A673 (cell line): ENCODE measurements around the gene SAP30L. TPM values are rescaled to one million over a fixed set of nuclear protein-coding genes. Genes with fewer than 3 reads are reported as not detected.

ENCODE experiments used
- BruUV-seq: library from RNA; stranded (reverse); fragments of 400-500 nt; replicated peaks from 2 replicates; lab custom pipeline; 2021; lab: Mats Ljungman, UMichigan
- CTCF ChIA-PET: fragments of 300-600 bp; sonication (Branson Sonifier 250); formaldehyde crosslinking; loops from one replicate; lab custom pipeline; 2022; ENCODE audit warnings: antibody characterized with exemption; lab: Charles Lee
- POLR2A ChIA-PET: fragments of 300-600 bp; sonication (Branson Sonifier 250); formaldehyde crosslinking; loops from one replicate; lab custom pipeline; 2022; ENCODE audit warnings: antibody characterized with exemption; ENCODE audit not compliant: low non-redundant PET; lab: Charles Lee
- DNase-seq: peaks from one replicate; pipeline ENCODE4 v3.0.0-alpha.2; 2015; ENCODE audit warnings: low spot score
- H3K27ac ChIP-seq: fragments of 200-600 bp; sonication (generic); 2 replicates; pipeline ENCODE4 v1.5.1; 2016; ENCODE audit warnings: mixed run types, low read depth, mild to moderate bottlenecking, mixed read lengths, antibody characterized with exemption, low read length; ENCODE audit not compliant: poor library complexity, severe bottlenecking
- H3K27me3 ChIP-seq: fragments of 200-600 bp; sonication (generic); replicated peaks from 2 replicates; pipeline ENCODE4 v1.6.1; 2017; ENCODE audit warnings: mixed run types, low read depth, mild to moderate bottlenecking, mixed read lengths, antibody characterized with exemption, low read length; ENCODE audit not compliant: insufficient read depth, poor library complexity
- H3K36me3 ChIP-seq: fragments of 200-600 bp; sonication (generic); 2 replicates; pipeline ENCODE4 v1.6.1; 2016; ENCODE audit warnings: mixed run types, mild to moderate bottlenecking, mixed read lengths, antibody characterized with exemption, low read length; ENCODE audit not compliant: insufficient read depth, poor library complexity, severe bottlenecking
- H3K4me1 ChIP-seq: fragments of 200-600 bp; sonication (generic); 2 replicates; pipeline ENCODE4 v1.6.1; 2017; ENCODE audit warnings: mixed run types, mild to moderate bottlenecking, mixed read lengths, antibody characterized with exemption, low read length; ENCODE audit not compliant: insufficient read depth, poor library complexity, severe bottlenecking
- H3K4me3 ChIP-seq: fragments of 200-600 bp; sonication (generic); 2 replicates; pipeline ENCODE4 v1.5.1; 2016; ENCODE audit warnings: low read depth, mixed run types, mild to moderate bottlenecking, mixed read lengths, low read length; ENCODE audit not compliant: poor library complexity, severe bottlenecking
- H3K9me3 ChIP-seq: fragments of 200-600 bp; sonication (generic); 2 replicates; pipeline ENCODE4 v1.6.1; 2016; ENCODE audit warnings: mixed run types, low read depth, mild to moderate bottlenecking, mixed read lengths, antibody characterized with exemption, low read length; ENCODE audit not compliant: poor library complexity, severe bottlenecking
- CTCF ChIP-seq: fragments of 300-800, 200-600 bp; sonication (generic); conservative IDR thresholded peaks from 2 replicates; pipeline ENCODE4 v1.5.1; 2017; ENCODE audit warnings: low read depth, mild to moderate bottlenecking, antibody characterized with exemption, low read length, moderate library complexity, mixed read lengths
- EZH2 ChIP-seq: fragments of 200-600 bp; sonication (generic); IDR thresholded peaks from 2 replicates; pipeline ENCODE4 v1.6.1; 2017; ENCODE audit warnings: borderline replicate concordance, low read depth, mild to moderate bottlenecking, mixed read lengths, antibody characterized with exemption, low read length; ENCODE audit not compliant: poor library complexity, severe bottlenecking
- intact Hi-C: fragments of 100-400 bp; cut with micrococcal nuclease; formaldehyde crosslinking; loops from one replicate; pipeline ENCODE4 v1.10.0; 2022; ENCODE audit not compliant: unreplicated experiment
- total RNA-seq: library from RNA; stranded (reverse); gene quantifications from 2 replicates; pipeline ENCODE4 v1.2.3, GENCODE V29; 2021

The SAP30L gene
- total RNA-seq, 1 experiment from 2014 or later: 29.2 TPM

- BruUV-seq: no TSS peak
- Histone ChIP-seq H3K36me3 (no peaks in the 10 kb centered on the region), H3K27ac (no peak overlapping the region), H3K4me1 (no peaks in the 10 kb centered on the region), H3K9me3 (no peaks in the 10 kb centered on the region), H3K27me3 (no peaks in the 10 kb centered on the region), H3K4me3 (no peak overlapping the region)
- intact Hi-C loops: no loop called here
- ChIA-PET CTCF (no interaction called here), POLR2A (no interaction called here)
- DNase-seq: no peak
- TF ChIP-seq CTCF (no peak), EZH2 (no peak)
Observed at GRCh38 chr5:154430961-154431630, 14.7 kb upstream of the SAP30L start.

GRCh38 chr5:154435226-154435625 is 10.6 kb upstream of the SAP30L start:
- no peak for TF ChIP-seq CTCF
- no peak for TF ChIP-seq EZH2
- Histone ChIP-seq H3K4me1 (no peaks in the 10 kb centered on the region), H3K27ac (no peak overlapping the region), H3K4me3 (no peak overlapping the region), H3K36me3 (no peaks in the 10 kb centered on the region), H3K9me3 (no peaks in the 10 kb centered on the region), H3K27me3 (no peaks in the 10 kb centered on the region)
- POLR2A ChIA-PET: no interaction called here
- DNase-seq: no peak
- intact Hi-C loops: no loop called here
- BruUV-seq: no TSS peak
- CTCF ChIA-PET: no interaction called here

- no peaks in the 10 kb centered on the region for H3K4me1 ChIP-seq
- H3K9me3 ChIP-seq: no peaks in the 10 kb centered on the region
- ChIA-PET CTCF (no interaction called here), POLR2A (no interaction called here)
- H3K27me3 ChIP-seq: no peaks in the 10 kb centered on the region
- no TSS peak for BruUV-seq
- no peak for TF ChIP-seq EZH2
- TF ChIP-seq CTCF: no peak
- DNase-seq: no peak
- no peak overlapping the region for H3K27ac ChIP-seq
- intact Hi-C loops: no loop called here
- no peaks in the 10 kb centered on the region for H3K36me3 ChIP-seq
- H3K4me3 ChIP-seq: no peak overlapping the region
Observed at GRCh38 chr5:154437281-154437965, 8.4 kb upstream of the SAP30L start.
